MM.1S (cell line): ENCODE results near the gene APOC3.

ENCODE experiments used
- DNase-seq: peaks from one replicate; pipeline ENCODE4 v3.0.0-alpha.2; 2015
- H2AFZ ChIP-seq: fragments of 300-600 bp; sonication (generic); 2 replicates; pipeline ENCODE4 v1.6.0; 2016; ENCODE audit warnings: antibody characterized with exemption, low read length
- H3F3A ChIP-seq: fragments of 300-600 bp; sonication (generic); 2 replicates; pipeline ENCODE4 v1.6.1; 2016; ENCODE audit warnings: mild to moderate bottlenecking, antibody characterized with exemption, low read length, moderate library complexity, mixed read lengths; ENCODE audit not compliant: insufficient read depth
- H3K27ac ChIP-seq: fragments of 300-600 bp; sonication (generic); 2 replicates; pipeline ENCODE4 v1.5.1; 2016; ENCODE audit warnings: mild to moderate bottlenecking, low read length
- H3K27me3 ChIP-seq: fragments of 300-600 bp; sonication (generic); replicated peaks from 2 replicates; pipeline ENCODE4 v1.6.0; 2016; ENCODE audit warnings: low read length; ENCODE audit not compliant: insufficient read depth
- H3K36me3 ChIP-seq: fragments of 300-600 bp; sonication (generic); replicated peaks from 2 replicates; pipeline ENCODE4 v1.6.1; 2016; ENCODE audit warnings: mild to moderate bottlenecking, low read length, mixed read lengths; ENCODE audit not compliant: insufficient read depth
- H3K4me1 ChIP-seq: fragments of 300-600 bp; sonication (generic); 2 replicates; pipeline ENCODE4 v1.6.1; 2016; ENCODE audit warnings: low read length, mixed read lengths
- H3K4me2 ChIP-seq: fragments of 300-600 bp; sonication (generic); 2 replicates; pipeline ENCODE4 v1.6.0; 2016; ENCODE audit warnings: low read depth, low read length
- H3K4me3 ChIP-seq: fragments of 300-600 bp; sonication (generic); 2 replicates; pipeline ENCODE4 v1.5.1; 2016; ENCODE audit warnings: low read length, mixed read lengths
- H3K79me2 ChIP-seq: fragments of 300-600 bp; sonication (generic); 2 replicates; pipeline ENCODE4 v1.6.1; 2016; ENCODE audit warnings: mixed run types, low read length, mixed read lengths
- H3K9ac ChIP-seq: fragments of 300-600 bp; sonication (generic); 2 replicates; pipeline ENCODE4 v1.6.1; 2016; ENCODE audit warnings: low read length, mixed read lengths
- H3K9me2 ChIP-seq: fragments of 300-600 bp; sonication (generic); replicated peaks from 2 replicates; pipeline ENCODE4 v1.6.1; 2016; ENCODE audit warnings: mild to moderate bottlenecking, low read length, mixed read lengths; ENCODE audit not compliant: insufficient read depth
- H3K9me3 ChIP-seq: fragments of 300-600 bp; sonication (generic); replicated peaks from 2 replicates; pipeline ENCODE4 v1.6.1; 2016; ENCODE audit warnings: mild to moderate bottlenecking, low read length, mixed read lengths; ENCODE audit not compliant: insufficient read depth
- H4K20me1 ChIP-seq: fragments of 300-600 bp; sonication (generic); 2 replicates; pipeline ENCODE4 v1.6.1; 2016; ENCODE audit warnings: mild to moderate bottlenecking, low read length, moderate library complexity, mixed read lengths; ENCODE audit not compliant: insufficient read depth
- EZH2 ChIP-seq: fragments of 300-600 bp; sonication (generic); optimal IDR thresholded peaks from 2 replicates; pipeline ENCODE3; 2017; ENCODE audit warnings: low read depth, mild to moderate bottlenecking, antibody characterized with exemption, low read length, mixed read lengths
- EZH2phosphoT487 ChIP-seq: fragments of 300-600 bp; sonication (generic); IDR thresholded peaks from 2 replicates; pipeline ENCODE4 v1.6.1; 2018; ENCODE audit warnings: antibody characterized with exemption, low read length
- TF ChIP-seq, protein P1 (sequence below): fragments of 300-600 bp; sonication (generic); IDR thresholded peaks from 2 replicates; pipeline ENCODE4 v1.5.1; 2016; ENCODE audit warnings: antibody characterized with exemption, low read length, mixed read lengths

APOC3 gene

DNA sequence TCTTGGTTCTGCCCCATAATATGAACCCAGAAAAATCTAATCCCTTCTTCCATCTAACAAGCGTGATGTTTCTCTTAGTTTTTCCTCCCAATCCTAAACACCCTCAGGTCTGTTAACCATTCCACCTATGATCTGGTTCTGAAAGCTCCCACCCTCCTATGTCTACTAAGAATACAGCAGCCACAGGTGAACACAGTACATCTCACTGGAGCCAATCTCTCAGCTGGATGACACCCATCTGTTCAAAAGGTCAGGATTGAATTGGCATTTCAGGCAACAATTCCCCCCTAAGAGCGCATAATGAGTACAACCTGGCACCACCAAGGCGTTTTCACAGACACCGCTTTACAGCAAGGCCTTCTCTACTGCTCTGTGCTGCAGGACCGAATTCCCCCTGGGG, 26.7 kb downstream of the APOC3 start:
- Histone ChIP-seq H3K79me2 (peaks cover 6% of the 10 kb centered on the region), H3K4me1 (peaks cover 33% of the 10 kb centered on the region), H3K36me3 (peaks cover 3% of the 10 kb centered on the region; the same call in 1 of the 2 replicates), H3K9me2 (no peaks in the 10 kb centered on the region), H3K27me3 (no peaks in the 10 kb centered on the region), H3K4me2 (no peak overlapping the region), H3K9me3 (no peaks in the 10 kb centered on the region), H3K4me3 (no peak overlapping the region), H4K20me1 (no peaks in the 10 kb centered on the region), H2AFZ (no peak overlapping the region), H3F3A (peaks cover 17% of the 10 kb centered on the region), H3K27ac (no peak overlapping the region), H3K9ac (no peak overlapping the region)
- no peak for TF ChIP-seq EZH2phosphoT487
- TF ChIP-seq EZH2 = no peak
- TF ChIP-seq, protein P1, sequence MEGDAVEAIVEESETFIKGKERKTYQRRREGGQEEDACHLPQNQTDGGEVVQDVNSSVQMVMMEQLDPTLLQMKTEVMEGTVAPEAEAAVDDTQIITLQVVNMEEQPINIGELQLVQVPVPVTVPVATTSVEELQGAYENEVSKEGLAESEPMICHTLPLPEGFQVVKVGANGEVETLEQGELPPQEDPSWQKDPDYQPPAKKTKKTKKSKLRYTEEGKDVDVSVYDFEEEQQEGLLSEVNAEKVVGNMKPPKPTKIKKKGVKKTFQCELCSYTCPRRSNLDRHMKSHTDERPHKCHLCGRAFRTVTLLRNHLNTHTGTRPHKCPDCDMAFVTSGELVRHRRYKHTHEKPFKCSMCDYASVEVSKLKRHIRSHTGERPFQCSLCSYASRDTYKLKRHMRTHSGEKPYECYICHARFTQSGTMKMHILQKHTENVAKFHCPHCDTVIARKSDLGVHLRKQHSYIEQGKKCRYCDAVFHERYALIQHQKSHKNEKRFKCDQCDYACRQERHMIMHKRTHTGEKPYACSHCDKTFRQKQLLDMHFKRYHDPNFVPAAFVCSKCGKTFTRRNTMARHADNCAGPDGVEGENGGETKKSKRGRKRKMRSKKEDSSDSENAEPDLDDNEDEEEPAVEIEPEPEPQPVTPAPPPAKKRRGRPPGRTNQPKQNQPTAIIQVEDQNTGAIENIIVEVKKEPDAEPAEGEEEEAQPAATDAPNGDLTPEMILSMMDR = no peak
- no peak for DNase-seq

DNA sequence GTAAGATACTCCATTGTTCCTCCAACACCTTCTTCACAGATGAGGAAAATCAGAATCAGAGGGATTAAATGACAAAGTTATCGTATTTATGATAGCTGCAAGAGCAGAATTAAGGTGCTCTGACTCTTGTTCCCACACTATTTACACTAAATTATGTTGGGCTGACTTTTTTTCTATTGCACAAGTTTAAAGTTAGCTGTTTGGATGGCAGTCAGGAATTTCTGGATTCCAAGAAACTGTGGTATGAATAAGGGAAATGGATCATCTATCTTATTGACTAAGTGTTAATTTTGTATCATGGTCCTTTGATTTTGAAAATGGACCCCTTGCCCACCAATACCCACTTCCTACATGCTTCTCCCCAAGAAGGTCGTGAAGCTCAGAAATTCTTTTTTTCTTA, 27.6 kb downstream of the APOC3 start:
- H3F3A ChIP-seq = peaks cover 17% of the 10 kb centered on the region
- no peaks in the 10 kb centered on the region for H3K9me2 ChIP-seq
- H3K27me3 ChIP-seq = no peaks in the 10 kb centered on the region
- H3K79me2 ChIP-seq = peaks cover 1% of the 10 kb centered on the region
- no peak overlapping the region for H3K4me2 ChIP-seq
- no peak overlapping the region for H2AFZ ChIP-seq
- H4K20me1 ChIP-seq = no peaks in the 10 kb centered on the region
- DNase-seq = no peak
- H3K9me3 ChIP-seq = no peaks in the 10 kb centered on the region
- H3K36me3 ChIP-seq = peaks cover 3% of the 10 kb centered on the region; the same call in 1 of the 2 replicates
- TF ChIP-seq EZH2 (no peak), EZH2phosphoT487 (no peak)
- TF ChIP-seq, protein P1 = no peak
- H3K4me3 ChIP-seq = no peak overlapping the region
- peaks cover 24% of the 10 kb centered on the region for H3K4me1 ChIP-seq
- no peak overlapping the region for H3K27ac ChIP-seq
- H3K9ac ChIP-seq = no peak overlapping the region

DNA sequence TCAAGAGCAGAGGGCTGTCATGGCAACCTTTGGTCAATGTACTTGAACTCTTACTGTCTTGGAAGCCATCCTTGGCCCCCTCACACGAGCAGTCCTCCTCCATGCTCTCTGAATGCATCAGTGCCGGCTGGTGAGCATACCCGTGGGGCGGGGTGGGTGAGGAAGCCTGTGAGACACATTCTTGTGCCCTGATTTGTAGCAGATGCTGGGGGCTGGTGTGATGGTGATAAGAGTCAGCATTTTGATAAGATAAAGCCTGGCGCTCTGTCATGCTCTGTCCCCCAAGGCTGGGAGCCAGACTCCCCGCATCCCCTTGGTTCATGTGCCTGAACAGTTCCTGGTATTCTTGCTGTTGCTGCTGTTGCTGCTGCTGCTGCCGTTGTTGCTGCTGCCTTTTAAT, 28.2 kb downstream of the APOC3 start:
- Histone ChIP-seq H3F3A (peaks cover 17% of the 10 kb centered on the region), H3K4me3 (no peak overlapping the region), H3K4me1 (peaks cover 18% of the 10 kb centered on the region), H3K36me3 (peaks cover 3% of the 10 kb centered on the region; the same call in 1 of the 2 replicates), H3K27me3 (no peaks in the 10 kb centered on the region), H3K79me2 (no peaks in the 10 kb centered on the region), H2AFZ (no peak overlapping the region), H4K20me1 (no peaks in the 10 kb centered on the region), H3K9ac (no peak overlapping the region), H3K4me2 (no peak overlapping the region), H3K9me2 (no peaks in the 10 kb centered on the region), H3K27ac (no peak overlapping the region), H3K9me3 (no peaks in the 10 kb centered on the region)
- DNase-seq = no peak
- no peak for TF ChIP-seq EZH2phosphoT487
- no peak for TF ChIP-seq EZH2
- TF ChIP-seq, protein P1 = no peak
